PC-3 (cell line): ENCODE results near the gene CATSPERE. TPM values are rescaled to one million over a fixed set of nuclear protein-coding genes. Genes with fewer than 3 reads are reported as not detected.
"Not testable (repeated sequence)": the region's sequence is repeated elsewhere in the genome, so short reads cannot be mapped to it uniquely, and the experiment has no call there.

Experiments
- ATAC-seq: fragments of 200-7000 bp; cut with Tn5 transposase; 2 replicates; pipeline ENCODE4 v1.9.1; 2020; ENCODE audit warnings: mild to moderate bottlenecking, moderate library complexity
- BruUV-seq: library from RNA; stranded (reverse); fragments of 400-500 nt; replicated peaks from 2 replicates; lab custom pipeline; 2021; lab: Mats Ljungman, UMichigan
- CTCF ChIA-PET: fragments of 300-600 bp; sonication (Branson Sonifier 250); formaldehyde crosslinking; loops from one replicate; lab custom pipeline; 2022; ENCODE audit warnings: antibody characterized with exemption; lab: Charles Lee
- POLR2A ChIA-PET: fragments of 300-600 bp; sonication (Branson Sonifier 250); formaldehyde crosslinking; loops from one replicate; lab custom pipeline; 2022; ENCODE audit warnings: antibody characterized with exemption; ENCODE audit not compliant: unreplicated experiment; lab: Charles Lee
- DNase-seq: peaks from one replicate; pipeline ENCODE4 v3.0.0-alpha.2; 2015
- H2AFZ ChIP-seq: fragments of 300-600 bp; sonication (generic); 2 replicates; pipeline ENCODE4 v1.6.0; 2016; ENCODE audit warnings: antibody characterized with exemption, low read length
- H3F3A ChIP-seq: fragments of 300-600 bp; sonication (generic); one replicate; pipeline ENCODE4 v1.6.0; 2017; ENCODE audit warnings: antibody characterized with exemption, low read length, control low read depth, mild to moderate bottlenecking; ENCODE audit not compliant: unreplicated experiment
- H3K27ac ChIP-seq: fragments of 300-600 bp; sonication (generic); 2 replicates; pipeline ENCODE4 v1.5.1; 2016; ENCODE audit warnings: mild to moderate bottlenecking, low read length
- H3K27me3 ChIP-seq: fragments of 300-600 bp; sonication (generic); 2 replicates; pipeline ENCODE4 v1.6.1; 2016; ENCODE audit warnings: low read length, mixed read lengths
- H3K36me3 ChIP-seq: fragments of 300-600 bp; sonication (generic); 2 replicates; pipeline ENCODE4 v1.6.1; 2016; ENCODE audit warnings: low read depth, mixed run types, low read length, mixed read lengths
- H3K4me1 ChIP-seq: fragments of 300-600 bp; sonication (generic); 2 replicates; pipeline ENCODE4 v1.5.1; 2016; ENCODE audit warnings: low read length; ENCODE audit not compliant: insufficient read depth
- H3K4me2 ChIP-seq: fragments of 300-600 bp; sonication (generic); 2 replicates; pipeline ENCODE4 v1.6.0; 2016; ENCODE audit warnings: low read length
- H3K4me3 ChIP-seq: fragments of 300-600 bp; sonication (generic); 2 replicates; pipeline ENCODE4 v1.5.1; 2016; ENCODE audit warnings: mild to moderate bottlenecking, low read length, mixed read lengths
- H3K79me2 ChIP-seq: fragments of 300-600 bp; sonication (generic); 2 replicates; pipeline ENCODE4 v1.6.1; 2017; ENCODE audit warnings: low read length, mixed read lengths
- H3K9ac ChIP-seq: fragments of 300-600 bp; sonication (generic); 2 replicates; pipeline ENCODE4 v1.6.0; 2016; ENCODE audit warnings: mild to moderate bottlenecking, low read length
- H3K9me2 ChIP-seq: fragments of 300-600 bp; sonication (generic); replicated peaks from 2 replicates; pipeline ENCODE4 v1.6.1; 2016; ENCODE audit warnings: mixed run types, low read length, mixed read lengths
- H3K9me3 ChIP-seq: fragments of 300-600 bp; sonication (generic); 2 replicates; pipeline ENCODE4 v1.6.1; 2016; ENCODE audit warnings: low read length, mixed read lengths
- H4K20me1 ChIP-seq: fragments of 300-600 bp; sonication (generic); 2 replicates; pipeline ENCODE4 v1.6.1; 2016; ENCODE audit warnings: low read length, mixed read lengths
- CTCF ChIP-seq: fragments of 300-600 bp; sonication (generic); conservative IDR thresholded peaks from 2 replicates; pipeline ENCODE4 v1.5.1; 2017; ENCODE audit warnings: antibody characterized with exemption, low read depth, mild to moderate bottlenecking, low read length
- EZH2 ChIP-seq: fragments of 300-600 bp; sonication (generic); IDR thresholded peaks from one replicate; pipeline ENCODE4 v1.6.1; 2017; ENCODE audit warnings: antibody characterized with exemption, mild to moderate bottlenecking, low read length; ENCODE audit not compliant: unreplicated experiment
- EZH2phosphoT487 ChIP-seq: fragments of 300-600 bp; sonication (generic); IDR thresholded peaks from 2 replicates; pipeline ENCODE4 v1.6.1; 2018; ENCODE audit warnings: mild to moderate bottlenecking, antibody characterized with exemption, low read length, borderline replicate concordance
- intact Hi-C: fragments of 100-400 bp; cut with micrococcal nuclease; formaldehyde crosslinking; loops from 2 replicates; pipeline ENCODE4 v1.9.0; 2023
- total RNA-seq: library from RNA; depleted of rRNA; stranded (reverse); fragments of >200 nt; gene quantifications from 2 replicates; pipeline ENCODE4 v1.2.3, GENCODE V29; 2014

The CATSPERE gene
- total RNA-seq, 1 experiment from 2014 or later = not detected

DNA sequence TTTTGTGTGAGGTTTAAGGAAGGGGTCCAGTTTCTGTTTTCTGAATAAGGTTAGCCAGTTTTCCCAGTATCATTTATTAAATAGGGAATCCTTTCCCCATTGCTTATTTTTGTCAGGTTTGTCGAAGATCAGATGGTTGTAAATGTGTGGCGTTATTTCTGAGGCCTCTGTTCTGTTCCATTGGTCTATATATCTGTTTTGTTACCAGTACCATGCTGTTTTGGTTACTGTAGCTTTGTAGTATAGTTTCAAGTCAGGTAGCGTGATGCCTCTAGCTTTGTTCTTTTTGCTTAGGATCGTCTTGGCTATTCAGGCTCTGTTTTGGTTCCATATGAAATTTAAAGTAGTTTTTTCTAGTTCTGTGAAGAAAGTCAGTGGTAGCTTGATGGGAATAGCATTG is 39.4 kb downstream of the CATSPERE start:
- H3K9me3 ChIP-seq, DNase-seq, H3K4me1 ChIP-seq, H3K9me2 ChIP-seq, H3F3A ChIP-seq, H3K36me3 ChIP-seq, H3K4me3 ChIP-seq, ATAC-seq, H3K4me2 ChIP-seq, H3K9ac ChIP-seq, H3K27me3 ChIP-seq, BruUV-seq, H3K27ac ChIP-seq, H4K20me1 ChIP-seq, H3K79me2 ChIP-seq, H2AFZ ChIP-seq, CTCF ChIA-PET, intact Hi-C loops: not testable (repeated sequence)
- POLR2A ChIA-PET = interaction anchor here (0.7 kb wide), 1 partner anchor 65 kb away, joined by 16 read pairs; no protein-coding TSS in a partner anchor

- no peak for ATAC-seq
Observed at GRCh38 chr1:244502630-244503029, 41.6 kb downstream of the CATSPERE start.

DNA sequence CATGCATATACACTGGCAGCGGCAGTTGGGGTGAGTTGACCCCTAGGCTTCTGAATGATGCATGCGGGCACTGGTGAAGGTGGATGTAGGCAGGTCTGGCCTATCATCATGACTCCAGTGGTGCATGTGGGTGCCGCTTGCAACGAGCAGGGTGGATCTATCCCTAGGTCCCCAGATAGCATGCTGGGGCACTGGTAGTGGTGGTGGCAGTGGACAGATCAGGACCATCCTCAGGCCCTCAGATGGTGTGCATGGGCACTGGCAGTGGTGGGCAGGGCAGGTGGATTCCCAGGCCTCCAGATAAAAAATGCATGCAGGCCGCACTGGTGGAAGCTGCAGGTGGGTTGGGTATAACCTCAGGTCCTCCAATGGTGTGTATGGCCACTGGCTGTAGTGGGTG is 52.4 kb downstream of the CATSPERE start:
- ChIA-PET POLR2A (no interaction called here), CTCF (no interaction called here)
- BruUV-seq = no TSS peak
- DNase-seq = no peak
- no peaks in the 10 kb centered on the region for H3K9me2 ChIP-seq
- no peaks in the 10 kb centered on the region for H3K9me3 ChIP-seq
- no peaks in the 10 kb centered on the region for H3K79me2 ChIP-seq
- H3K9ac ChIP-seq = no peak overlapping the region
- intact Hi-C loops = no loop called here
- no peak overlapping the region for H2AFZ ChIP-seq
- H3F3A ChIP-seq = no peaks in the 10 kb centered on the region
- H3K36me3 ChIP-seq = no peaks in the 10 kb centered on the region
- H3K27ac ChIP-seq = no peak overlapping the region
- H4K20me1 ChIP-seq = no peaks in the 10 kb centered on the region
- no peak overlapping the region for H3K4me2 ChIP-seq
- no peaks in the 10 kb centered on the region for H3K27me3 ChIP-seq
- TF ChIP-seq EZH2phosphoT487 = no peak
- TF ChIP-seq EZH2 = no peak
- TF ChIP-seq CTCF = no peak
- ATAC-seq = no peak
- no peak overlapping the region for H3K4me3 ChIP-seq
- no peaks in the 10 kb centered on the region for H3K4me1 ChIP-seq

More at GRCh38 chr1:244502630-244503029, 41.6 kb downstream of the CATSPERE start:
- Histone ChIP-seq H3F3A (no peaks in the 10 kb centered on the region), H3K4me1 (no peaks in the 10 kb centered on the region), H3K9me3 (no peaks in the 10 kb centered on the region), H3K36me3 (no peaks in the 10 kb centered on the region), H3K4me3 (no peak overlapping the region), H3K9me2 (no peaks in the 10 kb centered on the region), H3K9ac (no peak overlapping the region), H3K4me2 (no peak overlapping the region), H2AFZ (no peak overlapping the region), H4K20me1 (no peaks in the 10 kb centered on the region), H3K27me3 (no peaks in the 10 kb centered on the region), H3K27ac (no peak overlapping the region), H3K79me2 (no peaks in the 10 kb centered on the region)
- no TSS peak for BruUV-seq
- DNase-seq = no peak
- POLR2A ChIA-PET = no interaction called here
- TF ChIP-seq CTCF (no peak), EZH2phosphoT487 (no peak), EZH2 (no peak)
- intact Hi-C loops = no loop called here
- CTCF ChIA-PET = no interaction called here
